ACHN (cell line): ENCODE measurements around the gene BSN.

ENCODE experiments used
- DNase-seq: peaks from one replicate; pipeline ENCODE4 v3.0.0-alpha.2; 2015
- in situ Hi-C: cut with HindIII; loops from 2 replicates; pipeline ENCODE4 v1.10.0; 2017; ENCODE audit warnings: low sequenced_read_pairs, low pct_ligation_motif_present, low pct_unique_long_range_greater_than_20kb

The BSN gene

DNA sequence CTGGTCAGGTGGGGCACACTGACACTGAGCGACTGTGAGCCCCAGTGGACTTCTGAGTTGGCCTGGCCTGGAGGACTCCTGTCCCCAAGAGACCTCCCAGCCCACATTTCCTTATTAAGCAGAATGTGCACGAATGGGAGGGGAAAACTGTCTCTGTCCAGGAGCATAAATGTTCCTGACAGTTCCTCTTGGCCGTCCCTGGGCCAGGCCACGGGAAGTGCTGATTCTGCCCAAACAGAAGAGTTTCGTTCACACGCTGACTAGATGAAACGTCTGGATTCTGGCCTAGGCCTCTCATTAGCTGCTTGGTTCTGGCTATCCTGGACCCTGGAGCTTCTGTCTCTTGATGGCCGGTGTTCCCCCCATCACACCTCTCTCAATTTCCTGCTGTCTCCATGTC lies 90.4 kb downstream of the BSN start:
- in situ Hi-C loops: no loop called here
- no peak for DNase-seq

DNA sequence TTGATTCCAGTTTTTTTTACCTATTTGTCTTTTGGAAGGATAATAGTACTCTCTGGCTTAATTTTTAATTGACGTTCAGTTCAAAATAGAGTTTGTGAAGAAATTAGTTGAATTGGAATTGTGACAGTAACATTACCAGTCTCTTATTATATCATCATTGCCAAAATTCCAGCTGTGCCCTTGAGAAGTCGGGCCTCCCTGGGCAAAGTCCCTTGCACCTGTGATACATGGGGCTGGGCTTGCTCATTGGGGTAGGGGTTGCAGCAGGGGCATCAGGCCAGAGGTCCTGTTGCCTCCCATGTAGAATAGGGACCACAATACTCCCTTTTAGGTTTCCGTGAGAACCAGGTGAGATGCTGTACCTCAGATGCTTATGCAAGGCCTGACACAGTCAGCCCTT lies 92.0 kb downstream of the BSN start:
- no peak for DNase-seq
- in situ Hi-C loops: no loop called here

DNA sequence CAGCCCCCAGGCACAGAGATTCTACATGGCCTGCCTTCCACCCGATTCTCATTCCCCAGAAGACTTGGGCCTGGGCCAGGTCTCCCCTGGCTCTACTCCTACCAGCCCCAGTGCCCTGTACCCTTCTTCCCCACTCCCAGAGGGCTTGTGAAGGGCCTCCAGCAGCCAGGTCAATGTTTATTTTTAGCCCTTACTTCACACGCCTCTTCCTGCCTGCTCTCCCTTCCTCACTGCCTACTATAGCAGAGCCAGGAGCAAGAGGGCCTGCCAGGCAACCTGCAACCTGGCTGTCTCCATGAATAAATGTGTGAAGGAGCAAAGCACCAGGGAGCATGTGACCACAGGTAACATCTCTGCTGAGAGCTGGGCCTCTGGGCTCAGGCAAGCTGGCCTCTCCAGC lies 93.5 kb downstream of the BSN start:
- DNase-seq: no peak
- in situ Hi-C loops: no loop called here

DNA sequence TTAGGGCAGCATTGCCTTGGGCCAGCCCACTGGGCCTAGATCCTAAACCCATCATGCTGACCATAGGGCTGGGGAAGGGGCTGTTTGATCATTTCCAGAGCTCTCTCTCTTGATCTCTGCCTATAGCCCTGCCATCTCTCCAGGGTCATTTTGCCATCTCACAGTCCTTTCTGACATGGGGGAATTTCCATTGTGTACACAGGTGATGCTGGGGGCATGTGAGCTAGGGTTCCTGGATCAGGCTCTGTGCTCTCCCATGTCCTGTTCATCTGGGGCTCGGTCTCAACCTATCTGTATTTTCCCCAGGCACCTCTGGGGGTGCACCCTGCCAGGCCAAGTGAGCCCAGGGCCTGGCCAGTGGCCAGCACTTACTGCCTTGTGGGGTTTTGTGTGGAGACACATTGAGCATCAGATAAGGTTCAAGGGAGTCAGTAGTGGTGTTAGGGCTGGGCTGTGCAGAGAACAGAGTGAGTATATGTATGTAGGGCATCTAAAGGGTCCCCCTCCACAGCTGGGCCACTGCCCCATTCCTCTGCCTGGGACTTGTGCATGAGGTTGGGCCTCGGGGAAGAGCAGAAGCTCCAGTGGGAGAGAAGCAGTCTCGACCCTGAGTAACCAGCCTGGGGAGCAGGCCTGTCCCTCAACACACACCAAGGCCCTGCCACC lies 94.2 kb downstream of the BSN start:
- DNase-seq: no peak
- in situ Hi-C loops: no loop called here

DNA sequence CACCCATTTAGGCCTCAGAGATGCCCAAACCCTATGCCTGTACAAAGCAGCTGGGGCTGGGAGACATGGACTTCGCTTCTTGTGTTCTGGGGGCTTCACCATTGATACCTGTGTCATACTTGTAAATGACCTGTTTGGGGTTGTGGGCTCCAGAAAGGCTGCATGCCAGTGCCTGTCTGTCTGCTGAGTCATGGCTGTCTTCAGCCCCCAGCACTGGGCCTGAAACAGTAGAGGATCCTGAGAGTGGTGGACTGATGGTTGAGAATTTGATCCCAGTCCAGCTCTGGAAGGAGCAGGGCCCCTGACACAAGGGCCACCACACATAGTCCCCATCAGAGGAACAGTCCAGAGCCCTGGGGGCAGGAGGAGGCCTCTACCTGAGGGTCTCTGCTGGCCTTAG lies 95.3 kb downstream of the BSN start:
- no peak for DNase-seq
- in situ Hi-C loops: no loop called here

DNA sequence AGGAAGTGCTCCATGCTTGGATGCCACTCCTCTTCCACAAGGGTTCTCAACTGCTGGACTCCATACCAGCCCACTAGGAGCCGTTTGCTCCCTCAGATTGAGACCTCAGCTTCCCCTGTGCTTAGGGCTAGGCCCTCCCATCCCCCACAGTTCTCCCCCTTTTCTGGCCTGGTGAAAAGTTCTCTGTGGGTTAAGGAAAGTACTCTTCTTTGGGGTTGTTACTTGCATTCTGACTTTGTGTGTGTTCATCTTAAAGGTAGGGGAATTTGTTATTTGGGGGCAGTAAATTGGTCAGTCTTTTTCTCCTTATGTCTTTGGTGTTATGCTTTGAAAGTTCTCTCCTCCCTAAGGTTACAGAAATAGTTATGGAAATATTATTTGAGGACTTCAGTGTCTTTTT lies 95.9 kb downstream of the BSN start:
- in situ Hi-C loops: no loop called here
- DNase-seq: no peak

DNA sequence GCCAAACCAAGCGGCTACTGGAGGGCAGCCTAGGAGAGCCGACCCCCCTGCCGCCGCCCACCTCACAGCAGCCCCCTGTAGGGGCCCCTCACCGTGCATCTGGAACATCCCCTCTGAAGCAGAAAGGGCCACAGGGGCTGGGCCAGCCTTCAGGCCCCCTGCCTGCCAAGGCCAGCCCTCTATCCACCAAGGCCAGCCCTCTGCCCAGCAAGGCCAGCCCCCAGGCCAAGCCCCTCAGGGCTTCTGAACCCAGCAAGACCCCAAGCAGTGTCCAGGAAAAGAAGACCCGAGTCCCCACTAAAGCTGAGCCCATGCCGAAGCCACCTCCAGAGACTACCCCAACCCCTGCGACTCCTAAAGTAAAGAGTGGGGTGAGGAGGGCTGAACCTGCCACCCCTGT lies 96.4 kb downstream of the BSN start:
- DNase-seq: no peak
- in situ Hi-C loops: no loop called here

DNA sequence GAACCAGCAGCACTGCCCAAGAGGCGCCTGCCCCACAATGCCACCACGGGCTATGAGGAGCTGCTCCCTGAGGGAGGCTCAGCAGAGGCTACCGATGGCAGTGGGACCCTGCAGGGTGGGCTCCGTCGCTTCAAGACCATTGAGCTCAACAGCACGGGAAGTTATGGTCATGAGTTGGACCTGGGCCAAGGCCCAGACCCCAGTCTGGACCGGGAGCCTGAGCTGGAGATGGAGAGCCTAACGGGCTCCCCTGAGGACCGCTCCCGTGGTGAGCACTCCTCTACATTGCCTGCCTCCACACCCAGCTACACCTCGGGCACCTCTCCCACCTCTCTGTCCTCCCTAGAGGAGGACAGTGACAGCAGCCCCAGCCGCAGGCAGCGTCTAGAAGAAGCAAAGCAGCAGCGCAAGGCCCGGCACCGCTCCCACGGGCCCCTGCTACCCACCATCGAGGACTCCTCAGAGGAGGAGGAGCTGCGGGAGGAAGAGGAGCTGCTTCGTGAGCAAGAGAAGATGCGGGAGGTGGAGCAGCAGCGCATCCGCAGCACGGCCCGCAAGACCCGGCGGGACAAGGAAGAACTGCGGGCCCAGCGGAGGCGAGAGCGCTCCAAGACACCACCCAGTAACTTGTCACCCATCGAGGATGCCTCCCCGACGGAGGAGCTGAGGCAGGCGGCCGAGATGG lies 98.1 kb downstream of the BSN start:
- no peak for DNase-seq
- in situ Hi-C loops: no loop called here

DNA sequence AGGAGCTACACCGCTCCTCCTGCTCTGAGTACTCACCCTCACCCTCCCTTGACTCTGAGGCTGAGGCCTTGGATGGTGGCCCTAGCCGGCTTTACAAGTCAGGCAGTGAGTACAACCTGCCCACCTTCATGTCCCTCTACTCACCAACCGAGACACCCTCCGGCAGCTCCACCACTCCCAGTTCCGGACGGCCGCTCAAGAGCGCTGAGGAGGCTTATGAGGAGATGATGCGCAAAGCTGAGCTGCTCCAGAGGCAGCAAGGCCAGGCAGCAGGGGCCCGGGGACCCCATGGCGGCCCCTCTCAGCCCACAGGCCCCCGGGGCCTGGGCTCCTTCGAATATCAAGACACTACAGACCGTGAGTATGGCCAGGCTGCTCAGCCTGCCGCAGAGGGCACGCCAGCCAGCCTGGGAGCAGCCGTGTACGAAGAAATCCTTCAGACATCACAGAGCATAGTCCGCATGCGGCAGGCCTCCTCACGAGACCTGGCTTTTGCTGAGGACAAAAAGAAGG lies 98.7 kb downstream of the BSN start:
- DNase-seq: no peak
- in situ Hi-C loops: no loop called here

DNA sequence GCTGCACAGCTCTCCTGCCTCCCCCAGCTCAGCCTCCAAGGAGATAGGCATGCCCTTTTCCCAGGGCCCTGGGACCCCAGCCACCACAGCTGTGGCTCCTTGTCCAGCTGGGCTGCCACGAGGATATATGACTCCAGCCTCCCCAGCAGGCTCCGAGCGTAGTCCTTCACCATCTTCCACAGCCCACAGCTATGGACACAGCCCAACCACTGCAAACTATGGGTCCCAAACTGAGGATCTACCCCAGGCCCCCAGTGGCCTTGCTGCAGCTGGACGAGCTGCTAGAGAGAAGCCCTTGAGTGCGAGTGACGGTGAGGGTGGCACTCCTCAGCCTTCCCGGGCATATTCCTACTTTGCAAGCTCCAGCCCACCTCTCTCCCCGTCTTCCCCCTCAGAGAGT lies 99.3 kb downstream of the BSN start:
- in situ Hi-C loops: no loop called here
- DNase-seq: no peak

DNA sequence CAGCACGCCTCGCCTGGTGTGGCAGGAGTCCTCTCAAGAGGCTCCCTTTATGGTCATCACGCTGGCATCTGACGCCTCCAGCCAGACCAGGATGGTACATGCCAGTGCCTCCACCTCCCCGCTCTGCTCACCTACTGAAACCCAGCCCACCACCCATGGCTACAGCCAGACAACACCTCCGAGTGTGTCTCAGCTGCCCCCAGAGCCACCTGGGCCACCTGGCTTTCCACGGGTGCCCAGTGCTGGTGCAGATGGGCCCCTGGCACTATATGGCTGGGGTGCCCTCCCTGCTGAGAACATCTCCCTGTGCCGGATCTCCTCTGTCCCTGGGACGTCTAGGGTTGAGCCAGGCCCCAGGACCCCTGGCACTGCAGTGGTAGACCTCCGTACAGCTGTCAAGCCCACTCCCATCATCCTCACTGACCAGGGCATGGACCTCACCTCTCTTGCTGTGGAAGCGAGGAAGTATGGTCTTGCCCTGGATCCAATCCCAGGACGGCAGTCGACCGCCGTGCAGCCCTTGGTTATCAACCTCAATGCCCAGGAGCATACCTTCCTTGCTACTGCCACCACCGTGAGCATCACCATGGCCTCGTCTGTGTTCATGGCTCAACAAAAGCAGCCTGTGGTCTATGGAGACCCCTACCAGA lies 100.0 kb downstream of the BSN start:
- in situ Hi-C loops: no loop called here
- no peak for DNase-seq

DNA sequence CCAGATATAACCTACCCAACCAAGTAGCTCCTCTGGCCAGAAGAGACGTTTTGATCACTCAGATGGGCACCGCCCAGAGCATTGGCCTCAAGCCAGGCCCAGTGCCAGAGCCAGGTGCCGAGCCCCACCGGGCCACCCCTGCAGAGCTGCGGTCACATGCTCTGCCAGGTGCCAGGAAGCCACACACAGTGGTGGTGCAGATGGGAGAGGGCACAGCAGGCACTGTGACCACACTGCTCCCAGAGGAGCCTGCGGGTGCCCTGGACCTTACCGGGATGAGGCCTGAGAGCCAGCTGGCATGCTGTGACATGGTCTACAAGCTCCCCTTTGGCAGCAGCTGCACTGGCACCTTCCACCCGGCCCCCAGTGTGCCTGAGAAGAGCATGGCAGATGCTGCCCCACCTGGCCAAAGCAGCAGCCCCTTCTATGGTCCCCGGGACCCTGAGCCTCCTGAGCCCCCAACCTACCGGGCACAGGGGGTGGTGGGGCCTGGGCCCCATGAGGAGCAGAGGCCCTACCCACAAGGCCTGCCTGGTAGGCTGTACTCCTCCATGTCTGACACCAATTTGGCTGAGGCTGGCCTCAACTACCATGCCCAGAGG lies 100.8 kb downstream of the BSN start:
- DNase-seq: no peak
- in situ Hi-C loops: no loop called here

DNA sequence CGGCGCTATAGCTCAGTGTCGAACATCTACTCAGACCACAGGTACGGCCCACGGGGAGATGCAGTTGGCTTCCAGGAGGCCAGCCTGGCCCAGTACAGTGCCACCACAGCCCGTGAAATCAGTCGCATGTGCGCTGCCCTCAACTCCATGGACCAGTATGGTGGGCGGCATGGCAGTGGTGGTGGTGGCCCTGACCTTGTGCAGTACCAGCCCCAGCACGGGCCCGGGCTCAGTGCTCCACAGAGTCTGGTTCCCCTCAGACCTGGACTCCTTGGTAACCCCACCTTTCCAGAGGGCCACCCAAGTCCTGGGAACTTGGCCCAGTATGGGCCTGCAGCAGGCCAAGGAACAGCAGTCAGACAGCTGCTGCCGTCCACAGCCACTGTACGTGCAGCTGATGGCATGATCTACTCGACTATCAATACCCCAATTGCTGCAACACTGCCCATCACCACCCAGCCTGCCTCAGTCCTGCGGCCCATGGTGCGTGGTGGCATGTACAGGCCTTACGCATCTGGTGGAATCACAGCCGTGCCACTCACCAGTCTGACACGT lies 101.5 kb downstream of the BSN start:
- in situ Hi-C loops: no loop called here
- DNase-seq: no peak

DNA sequence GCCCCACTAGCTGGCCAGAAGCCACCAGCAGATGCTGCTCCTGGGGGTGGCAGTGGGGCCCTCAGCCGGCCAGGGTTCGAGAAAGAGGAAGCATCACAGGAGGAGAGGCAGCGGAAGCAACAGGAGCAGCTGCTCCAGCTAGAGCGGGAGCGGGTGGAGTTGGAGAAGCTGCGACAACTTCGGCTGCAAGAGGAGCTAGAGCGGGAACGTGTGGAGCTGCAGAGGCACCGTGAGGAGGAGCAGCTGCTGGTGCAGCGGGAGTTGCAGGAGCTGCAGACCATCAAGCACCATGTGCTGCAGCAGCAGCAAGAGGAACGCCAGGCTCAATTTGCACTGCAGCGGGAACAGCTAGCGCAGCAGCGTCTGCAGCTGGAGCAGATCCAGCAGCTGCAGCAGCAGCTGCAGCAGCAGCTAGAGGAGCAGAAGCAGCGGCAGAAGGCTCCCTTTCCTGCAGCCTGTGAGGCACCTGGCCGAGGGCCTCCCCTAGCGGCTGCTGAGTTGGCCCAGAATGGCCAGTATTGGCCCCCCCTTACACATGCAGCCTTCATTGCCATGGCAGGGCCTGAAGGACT lies 102.3 kb downstream of the BSN start:
- DNase-seq: no peak
- in situ Hi-C loops: no loop called here

DNA sequence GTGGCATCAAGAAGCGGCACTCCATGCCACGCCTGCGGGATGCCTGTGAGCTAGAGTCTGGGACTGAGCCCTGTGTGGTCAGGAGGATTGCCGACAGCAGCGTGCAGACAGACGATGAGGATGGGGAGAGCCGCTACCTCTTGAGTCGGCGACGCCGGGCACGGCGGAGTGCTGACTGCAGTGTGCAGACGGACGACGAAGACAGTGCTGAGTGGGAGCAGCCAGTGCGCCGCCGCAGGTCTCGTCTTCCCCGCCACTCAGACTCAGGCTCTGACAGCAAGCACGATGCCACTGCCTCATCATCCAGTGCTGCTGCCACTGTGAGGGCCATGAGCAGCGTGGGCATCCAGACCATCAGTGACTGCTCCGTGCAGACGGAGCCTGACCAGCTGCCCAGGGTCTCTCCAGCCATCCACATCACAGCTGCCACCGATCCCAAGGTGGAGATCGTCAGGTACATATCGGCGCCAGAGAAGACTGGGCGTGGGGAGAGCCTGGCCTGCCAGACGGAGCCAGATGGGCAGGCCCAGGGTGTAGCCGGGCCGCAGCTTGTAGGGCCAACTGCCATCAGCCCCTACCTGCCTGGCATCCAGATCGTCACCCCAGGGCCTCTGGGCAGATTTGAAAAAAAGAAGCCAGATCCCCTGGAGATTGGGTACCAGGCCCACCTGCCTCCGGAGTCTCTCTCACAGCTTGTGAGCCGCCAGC lies 103.1 kb downstream of the BSN start:
- DNase-seq: no peak
- in situ Hi-C loops: no loop called here

DNA sequence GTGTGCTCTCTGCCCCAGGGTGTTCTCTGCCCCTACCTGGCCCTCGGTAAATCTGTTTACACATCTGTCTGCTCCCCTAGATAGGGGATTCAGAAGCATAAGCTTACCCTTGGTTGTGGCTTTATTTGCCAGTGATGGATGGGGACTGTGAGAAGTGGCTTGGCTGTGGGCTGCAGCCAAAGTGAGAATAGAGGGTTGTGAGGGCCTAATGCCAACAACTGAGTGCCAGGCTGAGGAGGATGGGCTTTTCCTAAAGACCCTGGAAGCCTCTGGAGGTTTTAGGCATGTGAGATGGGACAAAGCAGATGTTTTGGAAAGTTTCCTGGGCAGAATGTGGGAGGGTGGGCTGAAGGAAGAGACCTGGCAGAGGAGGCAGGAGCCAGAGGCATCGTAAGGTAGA lies 104.4 kb downstream of the BSN start:
- in situ Hi-C loops: no loop called here
- no peak for DNase-seq

DNA sequence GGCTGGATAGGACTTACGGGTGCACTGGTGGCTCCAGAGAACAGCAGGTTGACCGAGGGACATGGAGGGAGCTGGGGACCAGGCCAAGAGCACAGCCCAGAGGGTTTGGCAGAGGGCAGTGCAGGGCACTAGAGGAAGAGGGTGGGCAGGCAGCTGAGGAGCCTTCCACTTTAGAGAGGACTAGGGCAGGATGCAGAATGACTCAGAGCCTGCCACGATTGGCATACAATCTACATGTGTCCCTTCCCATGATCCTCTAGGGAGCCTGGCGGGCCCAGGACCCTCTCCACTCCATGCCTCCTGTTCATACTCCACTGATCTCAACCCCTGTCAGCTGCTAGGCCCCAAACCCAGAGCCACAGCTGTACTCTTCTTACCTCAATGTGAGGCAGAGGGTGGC lies 105.5 kb downstream of the BSN start:
- no peak for DNase-seq
- in situ Hi-C loops: no loop called here

DNA sequence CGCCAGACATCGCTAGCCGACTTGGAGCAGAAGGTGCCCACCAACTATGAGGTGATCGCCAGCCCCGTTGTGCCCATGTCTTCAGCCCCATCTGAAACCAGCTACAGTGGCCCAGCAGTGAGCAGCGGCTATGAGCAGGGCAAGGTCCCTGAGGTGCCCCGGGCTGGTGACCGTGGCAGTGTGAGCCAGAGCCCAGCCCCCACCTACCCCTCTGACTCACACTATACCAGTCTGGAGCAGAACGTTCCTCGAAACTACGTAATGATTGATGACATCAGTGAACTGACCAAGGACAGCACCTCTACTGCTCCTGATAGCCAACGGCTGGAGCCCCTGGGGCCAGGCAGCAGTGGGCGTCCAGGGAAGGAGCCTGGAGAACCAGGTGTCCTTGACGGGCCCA lies 107.0 kb downstream of the BSN start:
- in situ Hi-C loops: no loop called here
- peak; percentile 12 for DNase-seq
